Measurements from ENCODE around the gene JAKMIP1.

The JAKMIP1 gene

GRCh38 chr4:6111354-6111960 is 88.9 kb downstream of the JAKMIP1 start:
- no peaks in the 10 kb centered on the region for H3K36me3 ChIP-seq (ENCODE audit: control insufficient read depth, insufficient read depth, low read length, severe bottlenecking)
- H3K4me1 ChIP-seq (ENCODE audit: control insufficient read depth, insufficient read depth, low read length): no peaks in the 10 kb centered on the region
- H3K27me3 ChIP-seq (replicated peaks; ENCODE audit: control insufficient read depth, insufficient read depth, low read length): peaks cover 18% of the 10 kb centered on the region
- no peak overlapping the region for H3K4me3 ChIP-seq (ENCODE audit: low read length)
- DNase-seq (ENCODE audit: low read depth): no peak
- H3K9me3 ChIP-seq (ENCODE audit: control insufficient read depth, low read length): no peaks in the 10 kb centered on the region
- no peak overlapping the region for H3K9ac ChIP-seq (ENCODE audit: low read length)

- H3K4me3 ChIP-seq (ENCODE audit: low read length): no peak overlapping the region
- H3K36me3 ChIP-seq (ENCODE audit: control insufficient read depth, insufficient read depth, low read length, severe bottlenecking): no peaks in the 10 kb centered on the region
- DNase-seq (ENCODE audit: low read depth): no peak
- H3K9ac ChIP-seq (ENCODE audit: low read length): no peak overlapping the region
- no peaks in the 10 kb centered on the region for H3K9me3 ChIP-seq (ENCODE audit: control insufficient read depth, low read length)
- peaks cover 22% of the 10 kb centered on the region for H3K27me3 ChIP-seq (replicated peaks; ENCODE audit: control insufficient read depth, insufficient read depth, low read length)
- H3K4me1 ChIP-seq (ENCODE audit: control insufficient read depth, insufficient read depth, low read length): no peaks in the 10 kb centered on the region
Observed at GRCh38 chr4:6110681-6111353, 89.5 kb downstream of the JAKMIP1 start.

- Histone ChIP-seq H3K9me3 (ENCODE audit: control insufficient read depth, low read length) (no peaks in the 10 kb centered on the region), H3K4me3 (ENCODE audit: low read length) (no peak overlapping the region), H3K27me3 (replicated peaks; ENCODE audit: control insufficient read depth, insufficient read depth, low read length) (peaks cover 28% of the 10 kb centered on the region), H3K4me1 (ENCODE audit: control insufficient read depth, insufficient read depth, low read length) (no peaks in the 10 kb centered on the region), H3K9ac (ENCODE audit: low read length) (no peak overlapping the region), H3K36me3 (ENCODE audit: control insufficient read depth, insufficient read depth, low read length, severe bottlenecking) (no peaks in the 10 kb centered on the region)
- DNase-seq (ENCODE audit: low read depth): no peak
Observed at GRCh38 chr4:6109842-6110560, 90.3 kb downstream of the JAKMIP1 start.

- Histone ChIP-seq H3K4me1 (ENCODE audit: control insufficient read depth, insufficient read depth, low read length) (no peaks in the 10 kb centered on the region), H3K36me3 (ENCODE audit: control insufficient read depth, insufficient read depth, low read length, severe bottlenecking) (no peaks in the 10 kb centered on the region), H3K9me3 (ENCODE audit: control insufficient read depth, low read length) (peaks cover 9% of the 10 kb centered on the region), H3K9ac (ENCODE audit: low read length) (no peak overlapping the region), H3K27me3 (replicated peaks; ENCODE audit: control insufficient read depth, insufficient read depth, low read length) (peaks cover 34% of the 10 kb centered on the region), H3K4me3 (ENCODE audit: low read length) (no peak overlapping the region)
- no peak for DNase-seq (ENCODE audit: low read depth)
Observed at GRCh38 chr4:6107886-6108285, 92.5 kb downstream of the JAKMIP1 start.

- Histone ChIP-seq H3K36me3 (ENCODE audit: control insufficient read depth, insufficient read depth, low read length, severe bottlenecking) (no peaks in the 10 kb centered on the region), H3K4me3 (ENCODE audit: low read length) (no peak overlapping the region), H3K9me3 (ENCODE audit: control insufficient read depth, low read length) (peaks cover 9% of the 10 kb centered on the region), H3K4me1 (ENCODE audit: control insufficient read depth, insufficient read depth, low read length) (no peaks in the 10 kb centered on the region), H3K9ac (ENCODE audit: low read length) (no peak overlapping the region), H3K27me3 (replicated peaks; ENCODE audit: control insufficient read depth, insufficient read depth, low read length) (peaks cover 33% of the 10 kb centered on the region)
- no peak for DNase-seq (ENCODE audit: low read depth)
Observed at GRCh38 chr4:6107114-6107791, 93.1 kb downstream of the JAKMIP1 start.

GRCh38 chr4:6106156-6106555 is 94.2 kb downstream of the JAKMIP1 start:
- peaks cover 9% of the 10 kb centered on the region for H3K9me3 ChIP-seq (ENCODE audit: control insufficient read depth, low read length)
- H3K4me1 ChIP-seq (ENCODE audit: control insufficient read depth, insufficient read depth, low read length): no peaks in the 10 kb centered on the region
- no peak overlapping the region for H3K4me3 ChIP-seq (ENCODE audit: low read length)
- no peak overlapping the region for H3K9ac ChIP-seq (ENCODE audit: low read length)
- no peak for DNase-seq (ENCODE audit: low read depth)
- H3K27me3 ChIP-seq (replicated peaks; ENCODE audit: control insufficient read depth, insufficient read depth, low read length): peaks cover 27% of the 10 kb centered on the region
- H3K36me3 ChIP-seq (ENCODE audit: control insufficient read depth, insufficient read depth, low read length, severe bottlenecking): no peaks in the 10 kb centered on the region

GRCh38 chr4:6105311-6105911 is 94.9 kb downstream of the JAKMIP1 start:
- Histone ChIP-seq H3K4me1 (ENCODE audit: control insufficient read depth, insufficient read depth, low read length) (no peaks in the 10 kb centered on the region), H3K4me3 (ENCODE audit: low read length) (no peak overlapping the region), H3K36me3 (ENCODE audit: control insufficient read depth, insufficient read depth, low read length, severe bottlenecking) (no peaks in the 10 kb centered on the region), H3K9ac (ENCODE audit: low read length) (no peak overlapping the region), H3K9me3 (ENCODE audit: control insufficient read depth, low read length) (peaks cover 9% of the 10 kb centered on the region), H3K27me3 (replicated peaks; ENCODE audit: control insufficient read depth, insufficient read depth, low read length) (peaks cover 27% of the 10 kb centered on the region)
- no peak for DNase-seq (ENCODE audit: low read depth)

GRCh38 chr4:6104541-6105130 is 95.7 kb downstream of the JAKMIP1 start:
- H3K9me3 ChIP-seq (ENCODE audit: control insufficient read depth, low read length): peaks cover 9% of the 10 kb centered on the region
- no peaks in the 10 kb centered on the region for H3K36me3 ChIP-seq (ENCODE audit: control insufficient read depth, insufficient read depth, low read length, severe bottlenecking)
- H3K4me3 ChIP-seq (ENCODE audit: low read length): no peak overlapping the region
- no peaks in the 10 kb centered on the region for H3K4me1 ChIP-seq (ENCODE audit: control insufficient read depth, insufficient read depth, low read length)
- H3K27me3 ChIP-seq (replicated peaks; ENCODE audit: control insufficient read depth, insufficient read depth, low read length): peaks cover 26% of the 10 kb centered on the region
- DNase-seq (ENCODE audit: low read depth): no peak
- no peak overlapping the region for H3K9ac ChIP-seq (ENCODE audit: low read length)

- no peak overlapping the region for H3K4me3 ChIP-seq (ENCODE audit: low read length)
- H3K36me3 ChIP-seq (ENCODE audit: control insufficient read depth, insufficient read depth, low read length, severe bottlenecking): no peaks in the 10 kb centered on the region
- peaks cover 6% of the 10 kb centered on the region for H3K9me3 ChIP-seq (ENCODE audit: control insufficient read depth, low read length)
- H3K27me3 ChIP-seq (replicated peaks; ENCODE audit: control insufficient read depth, insufficient read depth, low read length): peaks cover 14% of the 10 kb centered on the region
- no peak overlapping the region for H3K9ac ChIP-seq (ENCODE audit: low read length)
- DNase-seq (ENCODE audit: low read depth): no peak
- H3K4me1 ChIP-seq (ENCODE audit: control insufficient read depth, insufficient read depth, low read length): no peaks in the 10 kb centered on the region
Observed at GRCh38 chr4:6097581-6097980, 102.8 kb downstream of the JAKMIP1 start.

- no peak for DNase-seq (ENCODE audit: low read depth)
Observed at GRCh38 chr4:6095897-6096296, 104.5 kb downstream of the JAKMIP1 start.

More at GRCh38 chr4:6095897-6096296, 104.5 kb downstream of the JAKMIP1 start:
- Histone ChIP-seq H3K36me3 (ENCODE audit: control insufficient read depth, insufficient read depth, low read length, severe bottlenecking) (no peaks in the 10 kb centered on the region), H3K4me1 (ENCODE audit: control insufficient read depth, insufficient read depth, low read length) (no peaks in the 10 kb centered on the region), H3K27me3 (replicated peaks; ENCODE audit: control insufficient read depth, insufficient read depth, low read length) (peaks cover 21% of the 10 kb centered on the region), H3K9ac (ENCODE audit: low read length) (no peak overlapping the region), H3K4me3 (ENCODE audit: low read length) (no peak overlapping the region), H3K9me3 (ENCODE audit: control insufficient read depth, low read length) (peaks cover 6% of the 10 kb centered on the region)
